HCT116 (cell line): Measurements from ENCODE around the gene CARS1. TPM values are rescaled to one million over a fixed set of nuclear protein-coding genes. Genes with fewer than 3 reads are reported as not detected.

ENCODE experiments used
- ATAC-seq: fragments of 200-7000 bp; cut with Tn5 transposase; 2 replicates; pipeline ENCODE4 v1.9.1; 2020; ENCODE audit warnings: mild to moderate bottlenecking, moderate library complexity
- BruUV-seq: library from RNA; stranded (reverse); fragments of 400-500 nt; replicated peaks from 2 replicates; lab custom pipeline; 2021; lab: Mats Ljungman, UMichigan
- CTCF ChIA-PET: fragments of 300-600 bp; sonication (Branson Sonifier 250); formaldehyde crosslinking; loops from one replicate; lab custom pipeline; 2021; ENCODE audit warnings: antibody characterized with exemption; lab: Charles Lee
- POLR2A ChIA-PET: fragments of 300-600, 350-600 bp; sonication (Branson Sonifier 250); formaldehyde crosslinking; loops from one replicate; lab custom pipeline; 2021; ENCODE audit warnings: antibody characterized with exemption; lab: Charles Lee
- RAD21 ChIA-PET, 2 experiments: fragments of 300-600 bp; sonication (Branson Sonifier 250); formaldehyde crosslinking; loops; one replicate each; lab custom pipeline; 2023; ENCODE audit warnings: low total read pairs in 2 of 2; ENCODE audit not compliant: uncharacterized antibody in 2 of 2, unreplicated experiment in 2 of 2, low non-redundant PET in 1 of 2; lab: Charles Lee
- DNase-seq: peaks from one replicate; pipeline ENCODE4 v3.0.0-alpha.2; 2010; ENCODE audit warnings: low read depth, low spot score
- H2AFZ ChIP-seq: fragments of 200-600 bp; shearing (Covaris generic), sonication (generic); 2 replicates; pipeline ENCODE4 v1.6.1; 2017; ENCODE audit warnings: low read depth, mixed run types, mixed read lengths, antibody characterized with exemption, low read length; ENCODE audit not compliant: poor library complexity, severe bottlenecking
- H3K27ac ChIP-seq: 2 replicates; pipeline ENCODE4 v1.5.1; 2012; ENCODE audit warnings: low read depth, low read length
- H3K27me3 ChIP-seq: fragments of 200-600 bp; sonication (generic); 2 replicates; pipeline ENCODE4 v1.6.1; 2016; ENCODE audit warnings: mixed run types, low read length, mixed read lengths; ENCODE audit not compliant: insufficient read depth
- H3K36me3 ChIP-seq, 2 experiments: fragments of 200-500 bp in 1 of 2; fragments of 200-600 bp in 1 of 2; sonication (Bioruptor generic) in 1 of 2; sonication (generic) in 1 of 2; 2 replicates each; pipeline versions ENCODE4 v1.5.1 to v1.6.1; 2014 to 2016; ENCODE audit warnings: low read length in 2 of 2, inconsistent platforms in 1 of 2, mixed read lengths in 1 of 2, mixed run types in 1 of 2; ENCODE audit not compliant: insufficient read depth in 2 of 2, control insufficient read depth in 1 of 2
- H3K4me1 ChIP-seq, 2 experiments: fragments of 200-600 bp in 1 of 2; sonication (generic) in 1 of 2; 2 replicates each; pipeline versions ENCODE4 v1.5.1 to v1.6.1; 2012 to 2017; ENCODE audit warnings: low read length in 2 of 2, inconsistent platforms in 1 of 2, mild to moderate bottlenecking in 1 of 2, mixed read lengths in 1 of 2, mixed run types in 1 of 2, moderate library complexity in 1 of 2; ENCODE audit not compliant: insufficient read depth in 2 of 2, control insufficient read depth in 1 of 2
- H3K4me2 ChIP-seq: fragments of 200-600 bp; sonication (generic); 2 replicates; pipeline ENCODE4 v1.6.1; 2017; ENCODE audit warnings: mixed run types, low read length, mixed read lengths
- H3K4me3 ChIP-seq, 2 experiments: fragments of 200-600 bp in 1 of 2; sonication (generic) in 1 of 2; replicated peaks in 1 of 2; 2 replicates each; pipeline ENCODE4 v1.5.1; 2011 to 2016; ENCODE audit warnings: low read length in 2 of 2, control low read depth in 1 of 2, low read depth in 1 of 2, mild to moderate bottlenecking in 1 of 2, mixed read lengths in 1 of 2, mixed run types in 1 of 2
- H3K79me2 ChIP-seq: fragments of 200-600 bp; sonication (generic); 2 replicates; pipeline ENCODE4 v1.6.1; 2017; ENCODE audit warnings: mild to moderate bottlenecking, mixed run types, low read length, moderate library complexity, mixed read lengths; ENCODE audit not compliant: insufficient read depth
- H3K9ac ChIP-seq: fragments of 200-600 bp; sonication (generic); 2 replicates; pipeline ENCODE4 v1.6.1; 2016; ENCODE audit warnings: low read length, mixed read lengths
- H3K9me2 ChIP-seq: fragments of 200-600 bp; sonication (generic), shearing (Covaris generic); 2 replicates; pipeline ENCODE4 v1.6.1; 2017; ENCODE audit warnings: mixed run types, mild to moderate bottlenecking, moderate library complexity; ENCODE audit not compliant: insufficient read depth
- H3K9me3 ChIP-seq, 2 experiments: fragments of 200-500 bp in 1 of 2; fragments of 200-600 bp in 1 of 2; sonication (Bioruptor generic) in 1 of 2; sonication (generic) in 1 of 2; 2 replicates each; pipeline ENCODE4 v1.6.1; 2014 to 2017; ENCODE audit warnings: low read length in 2 of 2, mixed read lengths in 2 of 2, inconsistent platforms in 1 of 2, low read depth in 1 of 2, mild to moderate bottlenecking in 1 of 2, mixed run types in 1 of 2, moderate library complexity in 1 of 2; ENCODE audit not compliant: control insufficient read depth in 1 of 2, insufficient read depth in 1 of 2
- H4K20me1 ChIP-seq: fragments of 200-600 bp; sonication (generic), shearing (Covaris generic); 2 replicates; pipeline ENCODE4 v1.6.1; 2017; ENCODE audit warnings: mixed run types, mild to moderate bottlenecking, moderate library complexity; ENCODE audit not compliant: insufficient read depth
- CBX3 ChIP-seq: IDR thresholded peaks from 2 replicates; pipeline ENCODE4 v1.6.1; 2012; ENCODE audit warnings: low read depth
- EGR1 ChIP-seq: IDR thresholded peaks from 2 replicates; pipeline ENCODE4 v1.6.1; 2012; ENCODE audit warnings: low read depth
- ELF1 ChIP-seq: IDR thresholded peaks from 2 replicates; pipeline ENCODE4 v1.6.1; 2012; ENCODE audit warnings: low read depth, borderline replicate concordance
- EZH2 ChIP-seq: fragments of 200-600 bp; sonication (generic); IDR thresholded peaks from 2 replicates; pipeline ENCODE4 v1.6.1; 2017; ENCODE audit warnings: antibody characterized with exemption, mixed run types
- EZH2phosphoT487 ChIP-seq: fragments of 200-600 bp; IDR thresholded peaks from 2 replicates; pipeline ENCODE4 v1.6.1; 2018; ENCODE audit warnings: antibody characterized with exemption, borderline replicate concordance
- JUND ChIP-seq: IDR thresholded peaks from 2 replicates; pipeline ENCODE4 v1.6.1; 2012
- RAD21 ChIP-seq: IDR thresholded peaks from 2 replicates; pipeline ENCODE4 v1.6.1; 2012; ENCODE audit warnings: low read depth, mild to moderate bottlenecking
- SIN3A ChIP-seq: IDR thresholded peaks from 2 replicates; pipeline ENCODE4 v1.6.1; 2012; ENCODE audit warnings: low read depth
- ZFX ChIP-seq: fragments of 450-650 bp; IDR thresholded peaks from 2 replicates; pipeline ENCODE4 v1.6.1; 2017
- ZNF274 ChIP-seq: fragments of 200-500 bp; sonication (Bioruptor generic); IDR thresholded peaks from 2 replicates; pipeline ENCODE4 v1.6.1; 2014; ENCODE audit warnings: mild to moderate bottlenecking, low read depth, low read length, inconsistent platforms
- intact Hi-C: fragments of 100-400 bp; cut with micrococcal nuclease; formaldehyde crosslinking; loops from 2 replicates; pipeline ENCODE4 v1.10.0; 2022
- total RNA-seq: library from RNA; stranded (reverse); gene quantifications from one replicate; pipeline ENCODE4 v1.2.1, GENCODE V29; 2021; ENCODE audit not compliant: unreplicated experiment
- TF ChIP-seq, protein P1 (sequence below): IDR thresholded peaks from 2 replicates; pipeline ENCODE4 v1.6.1; 2012
- TF ChIP-seq, protein P2 (sequence below): IDR thresholded peaks from 2 replicates; pipeline ENCODE4 v1.6.1; 2011; ENCODE audit warnings: mild to moderate bottlenecking, low read length, moderate library complexity; ENCODE audit not compliant: insufficient replicate concordance; ENCODE audit errors: extremely low read depth

The CARS1 gene
- total RNA-seq, 1 experiment from 2014 or later: 124 TPM

DNA sequence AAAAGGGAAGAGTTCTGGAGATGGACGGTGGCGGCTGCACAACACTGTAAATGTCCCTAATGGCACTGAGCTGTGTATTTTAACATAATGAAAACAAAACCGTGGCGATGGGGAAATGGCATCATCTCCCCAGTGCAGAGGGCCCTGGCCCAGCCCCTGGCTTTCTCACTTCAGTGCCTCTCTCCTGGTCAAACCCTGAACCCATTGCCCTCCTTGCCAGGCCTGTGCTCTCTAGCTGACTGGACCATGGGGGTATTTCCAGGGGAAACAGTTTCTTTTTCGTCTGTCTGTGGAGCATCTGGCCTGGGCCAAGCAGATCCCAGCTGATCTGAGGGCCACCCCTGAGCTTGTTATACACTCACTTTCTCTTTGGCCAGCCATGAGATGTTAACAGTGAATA, 47.7 kb downstream of the CARS1 start:
- no peaks in the 10 kb centered on the region for H3K27me3 ChIP-seq
- POLR2A ChIA-PET: no interaction called here
- H3K27ac ChIP-seq: no peak overlapping the region
- TF ChIP-seq EZH2 (no peak), JUND (no peak), ELF1 (no peak), CBX3 (no peak), ZFX (no peak), RAD21 (no peak), SIN3A (no peak), EZH2phosphoT487 (no peak), ZNF274 (no peak), EGR1 (no peak)
- TF ChIP-seq, protein P1, sequence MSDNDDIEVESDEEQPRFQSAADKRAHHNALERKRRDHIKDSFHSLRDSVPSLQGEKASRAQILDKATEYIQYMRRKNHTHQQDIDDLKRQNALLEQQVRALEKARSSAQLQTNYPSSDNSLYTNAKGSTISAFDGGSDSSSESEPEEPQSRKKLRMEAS: no peak
- TF ChIP-seq, protein P2, sequence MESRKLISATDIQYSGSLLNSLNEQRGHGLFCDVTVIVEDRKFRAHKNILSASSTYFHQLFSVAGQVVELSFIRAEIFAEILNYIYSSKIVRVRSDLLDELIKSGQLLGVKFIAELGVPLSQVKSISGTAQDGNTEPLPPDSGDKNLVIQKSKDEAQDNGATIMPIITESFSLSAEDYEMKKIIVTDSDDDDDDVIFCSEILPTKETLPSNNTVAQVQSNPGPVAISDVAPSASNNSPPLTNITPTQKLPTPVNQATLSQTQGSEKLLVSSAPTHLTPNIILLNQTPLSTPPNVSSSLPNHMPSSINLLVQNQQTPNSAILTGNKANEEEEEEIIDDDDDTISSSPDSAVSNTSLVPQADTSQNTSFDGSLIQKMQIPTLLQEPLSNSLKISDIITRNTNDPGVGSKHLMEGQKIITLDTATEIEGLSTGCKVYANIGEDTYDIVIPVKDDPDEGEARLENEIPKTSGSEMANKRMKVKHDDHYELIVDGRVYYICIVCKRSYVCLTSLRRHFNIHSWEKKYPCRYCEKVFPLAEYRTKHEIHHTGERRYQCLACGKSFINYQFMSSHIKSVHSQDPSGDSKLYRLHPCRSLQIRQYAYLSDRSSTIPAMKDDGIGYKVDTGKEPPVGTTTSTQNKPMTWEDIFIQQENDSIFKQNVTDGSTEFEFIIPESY: no peak
- no peaks in the 10 kb centered on the region for H3K4me1 ChIP-seq
- H3K4me3 ChIP-seq: no peak overlapping the region
- H3K79me2 ChIP-seq: no peaks in the 10 kb centered on the region
- ATAC-seq: no peak
- peaks cover 14 to 34% of the 10 kb centered on the region in 2 experiments; a peak in 3 of 4 replicates for H3K36me3 ChIP-seq
- H4K20me1 ChIP-seq: no peaks in the 10 kb centered on the region
- CTCF ChIA-PET: no interaction called here
- no peaks in the 10 kb centered on the region for H3K9me3 ChIP-seq
- no peak overlapping the region for H3K4me2 ChIP-seq
- no TSS peak for BruUV-seq
- DNase-seq: no peak
- intact Hi-C loops: no loop called here
- H3K9ac ChIP-seq: no peak overlapping the region
- no peak overlapping the region for H2AFZ ChIP-seq
- RAD21 ChIA-PET: no interaction called here
- H3K9me2 ChIP-seq: no peaks in the 10 kb centered on the region
